ENCODE data around the gene GALNT13.

The GALNT13 gene

GRCh38 chr2:153870308-153870707 lies 1.4 kb upstream of the GALNT13 start:
- no peak overlapping the region for H3K4me3 ChIP-seq (ENCODE audit: insufficient read length, low read depth)
- TF ChIP-seq YY1 (IDR thresholded peaks at IDR 0.05; ENCODE audit: insufficient read depth, insufficient read length) (no peak), SUZ12 (IDR thresholded peaks at IDR 0.05; ENCODE audit: extremely low read depth, insufficient read depth, insufficient read length) (no peak), ZNF274 (IDR thresholded peaks at IDR 0.05; ENCODE audit: low read depth, low read length) (no peak)
- H3K36me3 ChIP-seq (ENCODE audit: insufficient read depth, insufficient read length, low read length) = no peaks in the 10 kb centered on the region
- DNase-seq (ENCODE audit: low read depth, low spot score) = no peak
- peaks cover 2% of the 10 kb centered on the region for H3K4me1 ChIP-seq (ENCODE audit: insufficient read depth, insufficient read length)
- H3K9me3 ChIP-seq (ENCODE audit: insufficient read depth, low read length) = no peaks in the 10 kb centered on the region
- H3K27me3 ChIP-seq (ENCODE audit: insufficient read depth, insufficient read length) = peaks cover 31% of the 10 kb centered on the region
- H3K9ac ChIP-seq (ENCODE audit: insufficient read length, low read depth) = no peak overlapping the region

DNA sequence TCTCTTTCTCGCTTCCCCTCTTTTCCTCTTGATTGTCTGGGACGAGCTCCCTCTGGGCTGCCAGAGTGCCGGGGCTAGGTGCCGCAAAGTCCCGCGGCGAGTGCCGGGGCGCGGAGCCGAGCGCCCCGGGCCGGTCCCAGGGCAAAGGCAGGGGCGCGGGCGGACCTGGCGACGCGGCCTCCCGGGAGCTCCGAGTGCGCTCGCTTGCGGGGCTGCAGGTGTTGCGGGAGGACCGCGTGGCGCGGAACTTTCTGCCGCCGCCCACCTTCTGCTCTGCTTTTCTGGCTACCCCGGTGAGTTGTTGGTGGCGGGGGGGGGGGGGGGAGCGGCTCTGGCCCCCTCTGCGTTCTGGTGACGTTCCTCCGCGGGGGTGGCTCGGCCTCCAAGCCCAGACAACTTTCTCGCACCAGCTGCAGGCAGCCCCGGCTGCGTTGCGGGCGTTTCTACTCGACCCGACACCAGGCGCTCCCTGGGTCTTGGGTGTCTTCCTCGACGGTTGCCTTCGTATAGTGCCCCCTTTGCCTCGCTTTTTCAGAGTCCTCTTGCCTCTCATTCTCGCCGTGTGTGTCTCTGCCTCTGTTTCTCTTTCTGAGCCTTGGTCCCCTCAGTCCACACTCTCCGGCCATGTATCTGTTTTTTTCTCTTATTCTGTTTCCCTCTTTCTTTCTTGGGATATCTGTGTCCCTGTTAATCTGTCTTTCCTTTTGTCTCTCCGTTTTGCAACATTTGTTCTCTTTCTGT lies 759 bp downstream of the GALNT13 start:
- peak overlapping the region; percentile 81 for H3K4me3 ChIP-seq (ENCODE audit: insufficient read length, low read depth)
- peaks cover 2% of the 10 kb centered on the region for H3K4me1 ChIP-seq (ENCODE audit: insufficient read depth, insufficient read length)
- H3K27me3 ChIP-seq (ENCODE audit: insufficient read depth, insufficient read length) = peaks cover 31% of the 10 kb centered on the region
- H3K9ac ChIP-seq (ENCODE audit: insufficient read length, low read depth) = peak overlapping the region; percentile 79
- no peak for TF ChIP-seq YY1 (IDR thresholded peaks at IDR 0.05; ENCODE audit: insufficient read depth, insufficient read length)
- no peak for TF ChIP-seq ZNF274 (IDR thresholded peaks at IDR 0.05; ENCODE audit: low read depth, low read length)
- no peak for TF ChIP-seq SUZ12 (IDR thresholded peaks at IDR 0.05; ENCODE audit: extremely low read depth, insufficient read depth, insufficient read length)
- no peaks in the 10 kb centered on the region for H3K9me3 ChIP-seq (ENCODE audit: insufficient read depth, low read length)
- H3K36me3 ChIP-seq (ENCODE audit: insufficient read depth, insufficient read length, low read length) = no peaks in the 10 kb centered on the region
- DNase-seq (ENCODE audit: low read depth, low spot score) = no peak

GRCh38 chr2:153873052-153874048 lies 1.6 kb downstream of the GALNT13 start:
- Histone ChIP-seq H3K4me3 (ENCODE audit: insufficient read length, low read depth) (peak overlapping the region; percentile 81), H3K4me1 (ENCODE audit: insufficient read depth, insufficient read length) (peaks cover 2% of the 10 kb centered on the region), H3K9me3 (ENCODE audit: insufficient read depth, low read length) (no peaks in the 10 kb centered on the region), H3K36me3 (ENCODE audit: insufficient read depth, insufficient read length, low read length) (no peaks in the 10 kb centered on the region), H3K27me3 (ENCODE audit: insufficient read depth, insufficient read length) (peaks cover 31% of the 10 kb centered on the region), H3K9ac (ENCODE audit: insufficient read length, low read depth) (peak overlapping the region; percentile 66)
- TF ChIP-seq YY1 (IDR thresholded peaks at IDR 0.05; ENCODE audit: insufficient read depth, insufficient read length) (no peak), ZNF274 (IDR thresholded peaks at IDR 0.05; ENCODE audit: low read depth, low read length) (no peak), SUZ12 (IDR thresholded peaks at IDR 0.05; ENCODE audit: extremely low read depth, insufficient read depth, insufficient read length) (no peak)
- peak; percentile 39 for DNase-seq (ENCODE audit: low read depth, low spot score)

DNA sequence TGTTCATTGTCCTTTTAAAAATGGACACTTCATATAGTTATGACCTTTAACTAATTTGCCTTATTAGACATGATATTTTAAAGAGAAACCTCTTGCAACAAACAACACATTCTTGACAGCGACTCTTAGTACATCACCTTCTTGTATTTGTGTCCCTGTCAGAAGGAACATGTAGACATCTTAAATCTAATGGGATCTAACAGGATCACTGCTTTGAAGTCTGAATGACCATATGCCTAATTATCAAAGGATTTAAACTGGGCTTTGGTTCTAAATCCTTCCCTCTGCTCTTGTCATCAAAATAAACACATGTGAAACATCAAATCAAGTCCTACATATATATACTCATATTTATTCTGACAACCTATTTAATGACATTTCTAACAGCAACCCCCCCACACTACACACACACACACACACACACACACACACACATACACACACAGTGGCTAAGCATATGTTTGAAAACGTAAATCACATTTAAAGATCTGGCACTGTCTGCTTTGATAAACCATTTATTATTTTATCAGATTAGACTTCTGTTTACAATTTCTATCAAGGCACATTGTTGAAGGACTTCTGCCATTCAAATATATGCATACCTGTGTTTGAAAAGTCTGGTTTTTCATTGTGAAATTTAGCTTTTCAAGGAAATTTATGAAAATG lies 4.2 kb downstream of the GALNT13 start:
- Histone ChIP-seq H3K36me3 (ENCODE audit: insufficient read depth, insufficient read length, low read length) (no peaks in the 10 kb centered on the region), H3K4me3 (ENCODE audit: insufficient read length, low read depth) (no peak overlapping the region), H3K9me3 (ENCODE audit: insufficient read depth, low read length) (no peaks in the 10 kb centered on the region), H3K9ac (ENCODE audit: insufficient read length, low read depth) (no peak overlapping the region), H3K27me3 (ENCODE audit: insufficient read depth, insufficient read length) (peaks cover 28% of the 10 kb centered on the region), H3K4me1 (ENCODE audit: insufficient read depth, insufficient read length) (peaks cover 2% of the 10 kb centered on the region)
- no peak for DNase-seq (ENCODE audit: low read depth, low spot score)
- TF ChIP-seq YY1 (IDR thresholded peaks at IDR 0.05; ENCODE audit: insufficient read depth, insufficient read length) (no peak), SUZ12 (IDR thresholded peaks at IDR 0.05; ENCODE audit: extremely low read depth, insufficient read depth, insufficient read length) (no peak), ZNF274 (IDR thresholded peaks at IDR 0.05; ENCODE audit: low read depth, low read length) (no peak)

DNA sequence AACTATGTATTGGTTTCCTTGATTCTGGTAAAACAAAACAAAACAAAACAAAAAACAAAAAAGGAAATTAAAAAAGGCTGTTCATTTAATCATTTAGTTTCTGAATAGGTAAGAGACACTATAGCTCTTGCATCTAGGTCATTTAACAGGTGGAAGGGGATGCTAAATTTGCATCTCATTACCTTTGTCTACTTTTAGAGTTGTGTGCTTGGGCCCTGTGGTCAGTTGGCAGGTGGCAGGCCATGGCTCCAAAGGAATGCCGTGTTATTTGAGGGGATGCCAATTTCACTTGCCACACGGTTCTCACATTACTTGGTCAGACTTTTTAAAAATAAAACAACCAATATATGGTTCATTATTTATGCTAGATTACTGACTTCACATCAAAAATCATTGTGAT lies 9.2 kb downstream of the GALNT13 start:
- TF ChIP-seq YY1 (IDR thresholded peaks at IDR 0.05; ENCODE audit: insufficient read depth, insufficient read length) (no peak), ZNF274 (IDR thresholded peaks at IDR 0.05; ENCODE audit: low read depth, low read length) (no peak), SUZ12 (IDR thresholded peaks at IDR 0.05; ENCODE audit: extremely low read depth, insufficient read depth, insufficient read length) (no peak)
- no peak overlapping the region for H3K4me3 ChIP-seq (ENCODE audit: insufficient read length, low read depth)
- no peak for DNase-seq (ENCODE audit: low read depth, low spot score)

GRCh38 chr2:153886833-153887232 lies 15.1 kb downstream of the GALNT13 start:
- H3K4me3 ChIP-seq (ENCODE audit: insufficient read length, low read depth) = no peak overlapping the region
- TF ChIP-seq YY1 (IDR thresholded peaks at IDR 0.05; ENCODE audit: insufficient read depth, insufficient read length) (no peak), SUZ12 (IDR thresholded peaks at IDR 0.05; ENCODE audit: extremely low read depth, insufficient read depth, insufficient read length) (no peak), ZNF274 (IDR thresholded peaks at IDR 0.05; ENCODE audit: low read depth, low read length) (no peak)
- no peak for DNase-seq (ENCODE audit: low read depth, low spot score)
- H3K4me1 ChIP-seq (ENCODE audit: insufficient read depth, insufficient read length) = no peaks in the 10 kb centered on the region
- no peaks in the 10 kb centered on the region for H3K36me3 ChIP-seq (ENCODE audit: insufficient read depth, insufficient read length, low read length)
- H3K9ac ChIP-seq (ENCODE audit: insufficient read length, low read depth) = no peak overlapping the region
- no peaks in the 10 kb centered on the region for H3K27me3 ChIP-seq (ENCODE audit: insufficient read depth, insufficient read length)
- H3K9me3 ChIP-seq (ENCODE audit: insufficient read depth, low read length) = no peaks in the 10 kb centered on the region

More for the DNA sequence above, 9.2 kb downstream of the GALNT13 start:
- Histone ChIP-seq H3K36me3 (ENCODE audit: insufficient read depth, insufficient read length, low read length) (no peaks in the 10 kb centered on the region), H3K27me3 (ENCODE audit: insufficient read depth, insufficient read length) (no peaks in the 10 kb centered on the region), H3K4me1 (ENCODE audit: insufficient read depth, insufficient read length) (no peaks in the 10 kb centered on the region), H3K9ac (ENCODE audit: insufficient read length, low read depth) (no peak overlapping the region), H3K9me3 (ENCODE audit: insufficient read depth, low read length) (no peaks in the 10 kb centered on the region)

Measured in NT2/D1 (cell line).